Epithelial cell of proximal tubule (primary cell): ENCODE results near the gene DYSF. TPM values are rescaled to one million over a fixed set of nuclear protein-coding genes. Genes with fewer than 3 reads are reported as not detected.

Experiments used
- DNase-seq: peaks from one replicate; pipeline ENCODE4 v3.0.0-alpha.2; 2011; ENCODE audit warnings: low read depth
- H3K4me3 ChIP-seq: 2 replicates; pipeline ENCODE4 v1.5.1; 2011; ENCODE audit warnings: low read depth, mild to moderate bottlenecking, low read length
- CTCF ChIP-seq: conservative IDR thresholded peaks from 2 replicates; pipeline ENCODE4 v1.5.1; 2012; ENCODE audit warnings: low read depth, mild to moderate bottlenecking, low read length
- total RNA-seq: library from RNA; depleted of rRNA; stranded (reverse); fragments of >200 nt; gene quantifications from 2 replicates; pipeline ENCODE4 v1.2.3, GENCODE V29; 2015

Gene DYSF
- total RNA-seq, 1 donor from 2014 or later = 6.3 TPM

GRCh38 chr2:71674158-71674851, 220.9 kb downstream of the DYSF start:
- no peak for DNase-seq
- no peak overlapping the region for H3K4me3 ChIP-seq
- TF ChIP-seq CTCF = no peak

GRCh38 chr2:71675296-71675695, 221.9 kb downstream of the DYSF start:
- DNase-seq = no peak
- no peak overlapping the region for H3K4me3 ChIP-seq
- no peak for TF ChIP-seq CTCF

- no peak overlapping the region for H3K4me3 ChIP-seq
- TF ChIP-seq CTCF = no peak
- DNase-seq = no peak
Observed at GRCh38 chr2:71678874-71679273, 225.5 kb downstream of the DYSF start.

- H3K4me3 ChIP-seq = no peak overlapping the region
Observed at GRCh38 chr2:71679491-71679890, 226.1 kb downstream of the DYSF start.

GRCh38 chr2:71680925-71681324, 227.6 kb downstream of the DYSF start:
- no peak overlapping the region for H3K4me3 ChIP-seq
- no peak for TF ChIP-seq CTCF
- no peak for DNase-seq

More at GRCh38 chr2:71679491-71679890, 226.1 kb downstream of the DYSF start:
- no peak for DNase-seq
- TF ChIP-seq CTCF = no peak

- DNase-seq = no peak
- H3K4me3 ChIP-seq = no peak overlapping the region
- no peak for TF ChIP-seq CTCF
Observed at GRCh38 chr2:71681626-71682025, 228.3 kb downstream of the DYSF start.

- H3K4me3 ChIP-seq = no peak overlapping the region
- no peak for TF ChIP-seq CTCF
- DNase-seq = no peak
Observed at GRCh38 chr2:71682341-71682740, 229.0 kb downstream of the DYSF start.
